GM21529 (cell line): ENCODE data around the gene RPL37A.
"Not testable (repeated sequence)": the region's sequence is repeated elsewhere in the genome, so short reads cannot be mapped to it uniquely, and the experiment has no call there.

ENCODE experiments used
- ATAC-seq: cut with Tn5 transposase; IDR thresholded peaks from one replicate; pipeline ENCODE4 v1.9.1; 2021; ENCODE audit not compliant: unreplicated experiment

Gene RPL37A

GRCh38 chr2:216516730-216517350, 18.2 kb downstream of the RPL37A start:
- no peak for ATAC-seq

DNA sequence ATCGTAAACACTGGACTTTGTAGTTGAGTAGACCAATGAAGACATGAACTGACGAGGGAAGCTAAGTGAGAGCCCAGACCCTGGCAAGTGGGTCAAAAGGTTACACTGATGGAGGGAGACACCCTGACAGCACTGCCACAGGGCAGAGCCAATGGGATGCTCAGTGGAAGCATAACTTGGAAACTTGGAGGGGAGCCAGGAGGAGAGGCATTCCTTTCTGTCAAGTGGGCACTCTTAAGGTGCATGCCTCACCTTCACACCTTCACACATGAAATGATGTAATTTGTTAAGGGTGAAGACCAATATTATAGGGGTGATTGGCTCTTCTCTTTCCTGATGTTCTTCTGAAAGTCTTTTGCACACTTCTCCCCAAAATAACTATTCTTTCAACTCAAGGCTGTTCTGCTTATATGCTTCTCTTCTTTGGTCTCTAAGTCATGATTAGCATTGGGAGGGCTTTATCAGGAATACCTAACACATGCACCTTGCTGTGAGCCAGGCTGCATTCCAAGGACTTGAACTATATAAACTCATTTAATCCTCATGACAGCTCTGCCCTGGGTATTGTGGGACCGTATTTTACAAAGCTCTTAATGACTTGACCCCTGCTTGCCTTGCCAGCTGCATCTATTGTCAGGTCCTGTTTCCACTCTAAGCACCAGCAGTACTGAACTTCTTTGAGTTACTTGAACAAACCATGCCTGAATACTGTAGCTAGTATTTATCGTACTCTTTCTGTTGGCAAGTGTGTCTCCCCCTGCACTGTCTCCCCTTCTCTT, 19.0 kb downstream of the RPL37A start:
- no peak for ATAC-seq

GRCh38 chr2:216518566-216519119, 20.0 kb downstream of the RPL37A start:
- ATAC-seq, result not testable (repeated sequence)

DNA sequence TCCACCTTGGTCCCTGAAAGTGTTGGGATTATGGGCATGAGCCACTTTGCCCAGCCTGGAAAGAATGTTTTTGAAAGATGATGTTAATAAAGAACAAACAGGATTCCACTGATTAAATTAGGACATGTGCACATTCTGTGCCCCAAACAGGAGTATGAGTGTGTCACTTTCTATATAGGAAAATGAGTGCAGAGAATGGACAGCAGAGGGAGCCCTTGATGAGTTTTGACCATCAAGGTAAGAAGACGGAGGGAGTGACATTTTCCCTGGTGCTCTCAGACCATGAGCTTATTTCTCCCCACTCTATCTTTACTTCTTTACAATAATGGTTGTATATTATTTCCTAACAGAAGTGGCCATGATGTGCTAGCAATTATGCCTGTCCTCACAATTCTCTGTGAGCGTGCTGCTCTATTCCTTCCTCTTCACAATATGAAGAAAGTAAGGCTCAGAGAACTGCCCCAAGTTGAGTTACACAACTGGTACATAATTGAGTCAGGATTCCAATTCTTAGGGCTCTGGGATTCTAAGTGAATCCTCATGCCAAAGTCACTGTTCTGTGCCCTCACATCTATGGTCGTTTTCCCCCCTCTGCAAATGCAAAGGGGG, 20.6 kb downstream of the RPL37A start:
- ATAC-seq, result peak; percentile 77

- no peak for ATAC-seq
These were observed 21.5 kb downstream of the RPL37A start for GRCh38 chr2:216520112-216520511.

DNA sequence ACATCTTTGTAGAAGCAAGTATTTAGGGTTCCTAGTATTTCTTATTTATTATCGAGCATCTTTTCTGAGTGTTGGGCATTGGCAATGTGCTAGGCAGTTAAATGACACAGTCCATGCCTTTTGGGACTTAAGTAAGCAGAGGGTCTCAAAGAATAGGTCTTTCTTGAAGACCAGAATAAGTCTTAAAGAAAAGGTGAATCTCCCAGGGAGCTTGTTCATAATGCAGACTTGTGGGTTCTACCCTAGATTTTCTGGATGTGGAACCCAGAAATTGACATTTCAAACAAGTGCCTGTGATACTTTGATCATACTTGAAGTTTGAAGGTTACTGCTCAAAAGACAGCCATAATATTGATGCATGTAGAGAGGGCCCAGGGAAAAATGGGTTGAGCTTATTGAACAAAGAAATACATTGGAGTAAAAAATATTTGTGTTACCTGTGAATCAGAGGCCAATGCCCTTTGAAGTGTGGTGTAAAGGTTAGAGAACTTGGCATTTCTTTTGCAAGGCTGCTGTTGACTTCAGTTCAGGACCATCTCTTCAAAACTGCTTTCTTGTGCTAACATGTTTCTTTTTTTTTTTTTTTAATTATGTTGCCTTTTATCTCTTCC, 24.4 kb downstream of the RPL37A start:
- no peak for ATAC-seq

GRCh38 chr2:216525972-216526371, 27.3 kb downstream of the RPL37A start:
- no peak for ATAC-seq

DNA sequence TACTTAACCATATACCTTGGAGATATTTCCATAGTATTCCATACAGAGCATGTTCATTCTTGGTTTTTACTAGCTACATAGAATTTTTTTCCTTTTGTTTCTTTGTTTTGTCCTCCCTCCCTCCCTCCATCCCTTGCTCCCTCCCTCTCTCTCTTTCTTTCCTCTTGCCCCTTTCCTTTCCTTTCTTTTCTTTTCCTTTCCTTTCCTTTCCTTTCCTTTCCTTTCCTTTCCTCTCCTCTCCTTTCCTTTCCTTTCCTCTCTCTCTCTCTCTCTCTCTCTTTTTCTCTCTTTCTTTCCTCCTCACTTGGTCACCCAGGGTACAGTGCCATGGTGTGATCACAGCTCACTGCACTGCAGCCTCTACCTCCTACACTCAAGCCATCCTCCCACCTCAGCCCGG, 28.3 kb downstream of the RPL37A start:
- no peak for ATAC-seq

- no peak for ATAC-seq
These were observed 29.0 kb downstream of the RPL37A start for GRCh38 chr2:216527600-216527999.

- ATAC-seq, result no peak
These were observed 33.9 kb downstream of the RPL37A start for GRCh38 chr2:216532562-216532961.

DNA sequence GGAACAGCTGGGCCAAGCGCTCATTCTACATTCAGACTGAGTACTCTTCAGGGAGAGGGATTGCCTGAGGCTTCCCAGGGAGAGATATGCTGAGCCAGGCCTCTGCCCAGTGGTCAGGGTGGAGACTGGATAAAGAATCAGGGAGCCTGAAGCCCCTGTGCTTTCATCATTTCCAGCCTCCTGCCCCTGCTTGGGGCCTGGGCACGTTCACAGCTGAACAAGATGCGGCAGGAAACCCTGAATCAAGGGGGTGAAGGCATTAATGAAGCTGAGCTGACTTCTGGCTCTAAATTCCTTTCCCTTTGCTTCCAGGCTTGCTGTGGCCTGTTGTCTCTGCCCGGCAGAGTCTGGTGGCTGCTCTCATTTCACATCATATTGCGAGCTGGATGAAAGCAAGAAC, 35.0 kb downstream of the RPL37A start:
- ATAC-seq, result no peak

- no peak for ATAC-seq
These were observed 36.2 kb downstream of the RPL37A start for GRCh38 chr2:216534809-216535208.

GRCh38 chr2:216535454-216535995, 36.9 kb downstream of the RPL37A start:
- ATAC-seq, result no peak

GRCh38 chr2:216536734-216537210, 38.1 kb downstream of the RPL37A start:
- ATAC-seq, result no peak

- no peak for ATAC-seq
These were observed 38.7 kb downstream of the RPL37A start for GRCh38 chr2:216537366-216537765.

DNA sequence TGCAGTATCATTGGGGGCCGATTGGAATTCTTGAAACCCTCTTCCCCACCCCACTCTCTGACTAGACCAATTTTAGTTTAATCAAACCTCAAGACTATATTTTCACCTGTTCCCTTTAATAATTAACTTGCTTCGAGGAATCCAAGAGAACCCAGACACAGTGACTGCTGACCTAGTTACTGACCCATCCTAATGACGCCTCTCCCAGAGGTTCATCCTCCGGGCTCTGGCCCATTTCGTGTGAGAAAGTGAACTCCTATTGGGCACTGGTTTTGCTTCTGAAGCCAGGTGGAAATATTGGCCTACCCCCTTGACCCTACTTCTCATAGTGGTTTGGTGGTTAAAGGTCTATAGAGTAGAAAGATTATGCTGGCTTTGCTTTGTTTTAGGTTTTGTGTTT, 39.9 kb downstream of the RPL37A start:
- ATAC-seq, result no peak

DNA sequence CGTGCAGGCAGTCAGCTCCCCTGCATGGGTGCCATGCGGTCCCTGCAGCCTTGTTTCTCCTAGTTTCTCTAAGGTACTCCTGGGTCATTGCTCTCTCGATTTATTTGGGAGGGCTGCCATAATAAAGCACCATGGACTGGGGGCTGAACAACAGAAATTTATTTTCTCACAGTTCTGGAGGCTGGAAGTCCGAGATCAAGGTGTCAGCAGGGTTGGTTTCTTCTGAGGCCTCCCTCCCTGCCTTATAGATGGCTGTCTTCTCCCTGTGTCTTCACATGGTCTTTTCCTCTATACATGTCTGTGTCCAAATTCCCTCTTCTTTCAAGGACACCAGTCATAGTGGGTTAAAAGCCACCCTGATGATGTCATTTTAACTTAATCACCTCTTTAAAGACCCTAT, 40.5 kb downstream of the RPL37A start:
- no peak for ATAC-seq

GRCh38 chr2:216539791-216540241, 41.2 kb downstream of the RPL37A start:
- ATAC-seq, result peak; percentile 71

GRCh38 chr2:216540920-216541319, 42.3 kb downstream of the RPL37A start:
- no peak for ATAC-seq

- no peak for ATAC-seq
These were observed 42.9 kb downstream of the RPL37A start for GRCh38 chr2:216541505-216541904.

GRCh38 chr2:216545359-216545758, 46.7 kb downstream of the RPL37A start:
- ATAC-seq, result no peak
